ENCODE data around the gene S1PR5. TPM values are rescaled to one million over a fixed set of nuclear protein-coding genes. Genes with fewer than 3 reads are reported as not detected.
A peak's percentile ranks its signal among the peaks of the same experiment; 100 is the strongest.

The S1PR5 gene
- total and polyA plus RNA-seq, 9 of the 15 experiments (the other 6 are each of a cell fraction or from before 2014, with no cell fraction given): 0.03 to 0.54 (median 0.35) TPM; not detected in 4

- TF ChIP-seq SOX6 (IDR thresholded peaks at IDR 0.05) (no peak), ZKSCAN1 (IDR thresholded peaks at IDR 0.05; ENCODE audit: low read depth, low read length) (no peak), SRF (CRISPR knock-in tag; IDR thresholded peaks at IDR 0.05) (peak; percentile 43 to 59; a peak in 1 of 4 replicates), GATA2 (CRISPR knock-in tag; IDR thresholded peaks at IDR 0.05) (no peak), RBM17 (IDR thresholded peaks at IDR 0.05; ENCODE audit: borderline replicate concordance, low read depth, low read length) (no peak), SNRNP70 (optimal IDR thresholded peaks at IDR 0.05; ENCODE audit: low read depth, low read length) (no peak), HMBOX1 (IDR thresholded peaks at IDR 0.05) (no peak), LCOR (CRISPR knock-in tag; IDR thresholded peaks at IDR 0.05) (peak; percentile 66; the same call in 1 of the 2 replicates), ZNF212 (CRISPR knock-in tag; IDR thresholded peaks at IDR 0.05) (no peak), SMAD4 (CRISPR knock-in tag; conservative IDR thresholded peaks at IDR 0.05) (peak; percentile 73), TCF7 (IDR thresholded peaks at IDR 0.05; ENCODE audit: borderline replicate concordance) (no peak), CHD7 (IDR thresholded peaks at IDR 0.05; ENCODE audit: low read depth, low read length) (no peak), ZBTB1 (CRISPR knock-in tag; IDR thresholded peaks at IDR 0.05; ENCODE audit: borderline replicate concordance, low read depth) (peak; percentile 59), BRF1 (IDR thresholded peaks at IDR 0.05; ENCODE audit: borderline replicate concordance, extremely low read depth, insufficient read length) (no peak), USF1 (CRISPR knock-in tag; IDR thresholded peaks at IDR 0.05) (no peak)
These were observed 14.1 kb downstream of the S1PR5 start, which contains the start of gene KEAP1 (continued) for GRCh38 chr19:10503002-10503789.

All from K562 (cell line).